H1 (cell line): ENCODE results near the gene OVCH2. TPM values are rescaled to one million over a fixed set of nuclear protein-coding genes. Genes with fewer than 3 reads are reported as not detected.

Experiments used
- CTCF ChIA-PET: fragments of 300-600 bp; sonication (Branson Sonifier 250); formaldehyde crosslinking; loops from one replicate; lab custom pipeline; 2021; ENCODE audit not compliant: partially characterized antibody; lab: Charles Lee
- POLR2A ChIA-PET: fragments of 300-600 bp; sonication (Branson Sonifier 250); formaldehyde crosslinking; loops from one replicate; lab custom pipeline; 2021; ENCODE audit warnings: inconsistent platforms; ENCODE audit not compliant: partially characterized antibody; lab: Charles Lee
- DNase-seq, 2 experiments: peaks; one replicate each; pipeline versions ENCODE4 v3.0.0 to v3.0.0-alpha.2; 2010 to 2022; ENCODE audit warnings: low spot score in 2 of 2, low read depth in 1 of 2, mixed read lengths in 1 of 2
- FAIRE-seq: peaks from 2 replicates; lab custom pipeline; 2011; peaks lifted over from hg19 to GRCh38; lab: Jason Lieb, UNC
- H2AFZ ChIP-seq: 2 replicates; pipeline ENCODE4 v1.8.1; 2012; ENCODE audit warnings: low read length, inconsistent platforms
- H2AK5ac ChIP-seq: 2 replicates; pipeline ENCODE4 v1.6.1; 2013; ENCODE audit warnings: low read depth, low read length
- H2BK120ac ChIP-seq: replicated peaks from 2 replicates; pipeline ENCODE3; 2013; ENCODE audit warnings: low read depth, low read length, inconsistent platforms
- H2BK12ac ChIP-seq: 2 replicates; pipeline ENCODE4 v1.6.1; 2013; ENCODE audit warnings: low read depth, low read length
- H2BK15ac ChIP-seq: 2 replicates; pipeline ENCODE4 v1.6.1; 2013; ENCODE audit warnings: low read length
- H2BK20ac ChIP-seq: 2 replicates; pipeline ENCODE4 v1.6.1; 2013; ENCODE audit warnings: low read length
- H2BK5ac ChIP-seq: 2 replicates; pipeline ENCODE4 v1.6.1; 2013; ENCODE audit warnings: low read depth, low read length
- H3K14ac ChIP-seq: 2 replicates; pipeline ENCODE4 v1.6.1; 2013; ENCODE audit warnings: inconsistent platforms; ENCODE audit not compliant: insufficient read length
- H3K18ac ChIP-seq: 2 replicates; pipeline ENCODE4 v1.6.1; 2013; ENCODE audit warnings: low read length; ENCODE audit errors: extremely low read depth
- H3K23ac ChIP-seq: 2 replicates; pipeline ENCODE4 v1.6.1; 2013; ENCODE audit warnings: inconsistent platforms; ENCODE audit not compliant: insufficient read length
- H3K23me2 ChIP-seq: 2 replicates; pipeline ENCODE4 v1.6.1; 2013; ENCODE audit warnings: low read depth, low read length
- H3K27ac ChIP-seq: 2 replicates; pipeline ENCODE4 v1.6.1; 2011; ENCODE audit warnings: low read depth, low read length, inconsistent platforms
- H3K27me3 ChIP-seq, 4 experiments: replicated peaks in 1 of 4; 1 replicate in 1 of 4; 2 replicates in 3 of 4; pipeline versions ENCODE4 v1.6.1 to v1.8.1; 2011 to 2013; ENCODE audit warnings: low read length in 3 of 4, mild to moderate bottlenecking in 3 of 4, inconsistent platforms in 2 of 4, mixed read lengths in 2 of 4, moderate library complexity in 1 of 4; ENCODE audit not compliant: control insufficient read depth in 3 of 4, insufficient read depth in 3 of 4; ENCODE audit errors: extremely low read depth in 1 of 4
- H3K36me3 ChIP-seq, 4 experiments: 2 replicates each; pipeline versions ENCODE4 v1.6.1 to v1.8.1; 2011 to 2013; ENCODE audit warnings: mild to moderate bottlenecking in 4 of 4, low read length in 3 of 4, moderate library complexity in 2 of 4, control low read depth in 1 of 4, inconsistent platforms in 1 of 4; ENCODE audit not compliant: insufficient read depth in 4 of 4, control insufficient read depth in 2 of 4
- H3K4ac ChIP-seq: replicated peaks from 2 replicates; pipeline ENCODE3; 2013; ENCODE audit warnings: low read length, low read depth, mixed read lengths, inconsistent platforms; ENCODE audit not compliant: insufficient read length
- H3K4me1 ChIP-seq, 4 experiments: replicated peaks in 1 of 4; 1 replicate in 1 of 4; 2 replicates in 3 of 4; pipeline versions ENCODE4 v1.6.1 to v1.8.1; 2011 to 2013; ENCODE audit warnings: low read length in 3 of 4, inconsistent platforms in 2 of 4, mixed read lengths in 1 of 4; ENCODE audit not compliant: insufficient read depth in 4 of 4, control insufficient read depth in 3 of 4
- H3K4me2 ChIP-seq, 2 experiments: 2 replicates each; pipeline versions ENCODE4 v1.6.1 to v1.8.1; 2011 to 2013; ENCODE audit warnings: low read depth in 2 of 2, low read length in 2 of 2, control low read depth in 1 of 2, inconsistent platforms in 1 of 2, mild to moderate bottlenecking in 1 of 2; ENCODE audit not compliant: insufficient read depth in 1 of 2
- H3K4me3 ChIP-seq, 4 experiments: fragments of 200-600, 300-600 bp in 1 of 4; sonication (generic), shearing (Covaris generic), sonication (Bioruptor Twin) in 1 of 4; 2 replicates each; pipeline versions ENCODE4 v1.5.1 to v1.8.1; 2011 to 2016; ENCODE audit warnings: low read length in 4 of 4, low read depth in 3 of 4, control low read depth in 2 of 4, inconsistent platforms in 2 of 4, mild to moderate bottlenecking in 2 of 4, mixed read lengths in 1 of 4, moderate library complexity in 1 of 4; ENCODE audit not compliant: insufficient read depth in 2 of 4; ENCODE audit errors: extremely low read depth in 1 of 4
- H3K56ac ChIP-seq: replicated peaks from 2 replicates; pipeline ENCODE3; 2013; ENCODE audit warnings: low read depth, mild to moderate bottlenecking, mixed read lengths, low read length, inconsistent platforms; ENCODE audit not compliant: insufficient read length
- H3K79me1 ChIP-seq: 2 replicates; pipeline ENCODE4 v1.6.1; 2013; ENCODE audit warnings: low read depth, low read length, control low read depth
- H3K79me2 ChIP-seq, 2 experiments: 2 replicates each; pipeline versions ENCODE4 v1.6.1 to v1.8.1; 2012 to 2013; ENCODE audit warnings: low read length in 2 of 2, mild to moderate bottlenecking in 2 of 2, inconsistent platforms in 1 of 2; ENCODE audit not compliant: insufficient read depth in 2 of 2, control insufficient read depth in 1 of 2
- H3K9ac ChIP-seq, 4 experiments: replicated peaks in 1 of 4; 1 replicate in 1 of 4; 2 replicates in 3 of 4; pipeline versions ENCODE4 v1.6.1 to v1.8.1; 2011 to 2013; ENCODE audit warnings: low read depth in 3 of 4, low read length in 3 of 4, control low read depth in 2 of 4, mild to moderate bottlenecking in 2 of 4, moderate library complexity in 2 of 4, inconsistent platforms in 1 of 4; ENCODE audit errors: extremely low read depth in 1 of 4
- H3K9me3 ChIP-seq, 2 experiments: 2 replicates each; pipeline versions ENCODE4 v1.6.1 to v1.8.1; 2012 to 2013; ENCODE audit warnings: mild to moderate bottlenecking in 2 of 2, moderate library complexity in 2 of 2, control low read depth in 1 of 2, inconsistent platforms in 1 of 2, low read depth in 1 of 2, low read length in 1 of 2, mixed read lengths in 1 of 2; ENCODE audit not compliant: insufficient read depth in 2 of 2
- H4K20me1 ChIP-seq, 2 experiments: replicated peaks in 1 of 2; 2 replicates each; pipeline versions ENCODE3 to v1.8.1; 2011 to 2013; ENCODE audit warnings: inconsistent platforms in 2 of 2, low read length in 2 of 2, mild to moderate bottlenecking in 1 of 2; ENCODE audit not compliant: insufficient read depth in 2 of 2, control insufficient read depth in 1 of 2
- H4K5ac ChIP-seq: 2 replicates; pipeline ENCODE4 v1.6.1; 2013; ENCODE audit warnings: low read length, low read depth, mixed read lengths, inconsistent platforms; ENCODE audit not compliant: insufficient read length
- H4K8ac ChIP-seq: 2 replicates; pipeline ENCODE4 v1.8.0; 2013; ENCODE audit warnings: mild to moderate bottlenecking, moderate library complexity, low read length, inconsistent platforms; ENCODE audit not compliant: insufficient read depth; ENCODE audit errors: extremely low read depth
- H4K91ac ChIP-seq: replicated peaks from 2 replicates; pipeline ENCODE3; 2013; ENCODE audit warnings: low read length, mixed read lengths, inconsistent platforms; ENCODE audit not compliant: insufficient read length
- CBX8 ChIP-seq: fragments of 300-800, 300-1000 bp; sonication (generic); IDR thresholded peaks from 2 replicates; pipeline ENCODE4 v1.7.1; 2016; ENCODE audit warnings: low read depth, low read length, borderline replicate concordance
- CHD1 ChIP-seq: IDR thresholded peaks from 2 replicates; pipeline ENCODE4 v1.6.1; 2012; ENCODE audit warnings: low read depth, low read length, improper control_type of control experiment
- EP300 ChIP-seq, 2 experiments: IDR thresholded peaks; 1 replicate in 1 of 2; 2 replicates in 1 of 2; pipeline ENCODE4 v1.6.1; 2011 to 2012; ENCODE audit warnings: low read depth in 2 of 2, low read length in 2 of 2, mild to moderate bottlenecking in 2 of 2, borderline replicate concordance in 1 of 2, inconsistent platforms in 1 of 2, moderate library complexity in 1 of 2
- GABPA ChIP-seq: IDR thresholded peaks from 2 replicates; pipeline ENCODE4 v1.6.1; 2011; ENCODE audit warnings: mild to moderate bottlenecking, low read length, moderate library complexity, borderline replicate concordance; ENCODE audit not compliant: insufficient read depth
- MAX ChIP-seq: IDR thresholded peaks from 2 replicates; pipeline ENCODE4 v1.6.1; 2012; ENCODE audit warnings: inconsistent platforms
- NRF1 ChIP-seq: IDR thresholded peaks from 2 replicates; pipeline ENCODE4 v1.6.1; 2011; ENCODE audit warnings: mild to moderate bottlenecking, low read depth, low read length, improper control_type of control experiment
- RFX5 ChIP-seq: IDR thresholded peaks from 2 replicates; pipeline ENCODE4 v1.6.1; 2011; ENCODE audit warnings: low read depth, low read length, improper control_type of control experiment, borderline replicate concordance
- RNF2 ChIP-seq: fragments of 200-900, 300-1000 bp; sonication (generic); IDR thresholded peaks from 2 replicates; pipeline ENCODE4 v1.7.1; 2016; ENCODE audit warnings: borderline replicate concordance, low read depth, mild to moderate bottlenecking, antibody characterized with exemption, low read length; ENCODE audit not compliant: poor library complexity, severe bottlenecking; ENCODE audit errors: missing control alignments
- SIN3A ChIP-seq, 2 experiments: IDR thresholded peaks in 1 of 2; conservative IDR thresholded peaks in 1 of 2; 2 replicates each; pipeline ENCODE4 v1.6.1; 2011 to 2012; ENCODE audit warnings: low read length in 2 of 2, improper control_type of control experiment in 1 of 2, low read depth in 1 of 2, mild to moderate bottlenecking in 1 of 2
- SP4 ChIP-seq: IDR thresholded peaks from 2 replicates; pipeline ENCODE4 v1.6.1; 2012; ENCODE audit warnings: low read length, inconsistent platforms
- USF2 ChIP-seq: IDR thresholded peaks from 2 replicates; pipeline ENCODE4 v1.6.1; 2011; ENCODE audit warnings: low read length, improper control_type of control experiment
- WGBS, 2 experiments: shearing (Covaris generic) in 1 of 2; methylation state at CpG; one replicate each; pipeline versions ENCODE4 v1.1.6 to v1.1.7; 2013 to 2015; ENCODE audit warnings: low lambda C conversion rate in 2 of 2, mixed read lengths in 2 of 2, inconsistent platforms in 1 of 2, low coverage in 1 of 2, missing lambda C conversion rate in 1 of 2; ENCODE audit not compliant: insufficient replicate concordance in 2 of 2, insufficient coverage in 1 of 2, insufficient read length in 1 of 2; ENCODE audit errors: extremely low coverage in 1 of 2, missing lambda C conversion rate in 1 of 2; 5-methylcytosine and 5-hydroxymethylcytosine counted together
- polyA plus RNA-seq, 7 experiments: library from polyadenylated mRNA; depleted of rRNA in 3 of 7; stranded (reverse) in 5 of 7; unstranded in 2 of 7; fragments of >200 nt in 5 of 7; fragments of 200-250 nt in 2 of 7; gene quantifications; 1 replicate in 5 of 7; 2 replicates in 1 of 7; 4 replicates in 1 of 7; pipeline versions ENCODE4 v1.2.1 to v1.2.3, GENCODE V29; 2011 to 2013; ENCODE audit warnings: missing spikeins in 2 of 7, mixed read lengths in 2 of 7
- total RNA-seq: library from RNA; stranded (reverse); fragmentation: NEBNext Ultra II Directional; extraction: Animal tissue kit (Norgen Biotek cat#: 25700); gene quantifications from 2 replicates; pipeline ENCODE4 v1.2.1, GENCODE V29; 2021

OVCH2 gene
- total and polyA plus RNA-seq, 2 of the 8 experiments (the other 6 are each of a cell fraction or from before 2014, with no cell fraction given), result 0.03 to 1.1 TPM

DNA sequence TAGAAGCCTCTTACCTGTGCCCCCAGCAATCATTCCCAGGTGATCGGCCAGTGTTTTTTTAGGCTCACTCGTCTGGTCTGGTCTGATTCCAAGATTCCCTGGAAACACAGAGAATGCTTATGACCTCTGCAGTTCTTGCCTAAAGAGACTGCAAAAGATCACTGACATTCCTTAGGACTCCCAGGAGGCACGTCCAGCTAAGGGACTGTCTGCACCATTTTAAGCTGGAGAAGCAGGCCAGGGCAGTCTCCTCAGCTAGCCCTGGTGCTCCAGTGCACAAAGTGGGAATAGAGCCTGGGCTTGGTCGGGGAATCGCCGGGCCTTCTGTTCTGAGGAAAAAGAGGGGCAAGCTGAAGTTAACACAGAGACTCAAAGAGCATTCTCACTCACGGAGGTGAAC, 37.8 kb downstream of the OVCH2 start:
- Histone ChIP-seq H2AFZ (no peak overlapping the region), H3K79me1 (peaks cover 2% of the 10 kb centered on the region; the same call in 1 of the 2 replicates), H3K4me3 (no peak overlapping the region), H2AK5ac (no peak overlapping the region), H4K91ac (no peak overlapping the region), H3K18ac (no peak overlapping the region), H3K4ac (no peak overlapping the region), H2BK12ac (no peak overlapping the region), H2BK120ac (no peak overlapping the region), H2BK15ac (no peak overlapping the region), H4K8ac (no peak overlapping the region), H2BK20ac (no peak overlapping the region), H3K23me2 (peaks cover 6% of the 10 kb centered on the region; the same call in 1 of the 2 replicates), H3K4me1 (peaks cover 0 to 5% (median 2%) of the 10 kb centered on the region in 4 experiments; a peak in 4 of 7 replicates), H3K4me2 (no peak overlapping the region), H3K27ac (no peak overlapping the region), H4K20me1 (no peaks in the 10 kb centered on the region), H2BK5ac (no peak overlapping the region), H3K27me3 (no peaks in the 10 kb centered on the region), H3K14ac (no peak overlapping the region), H3K79me2 (no peaks in the 10 kb centered on the region), H3K23ac (no peak overlapping the region), H3K36me3 (peaks cover 21 to 47% (median 39%) of the 10 kb centered on the region in 4 experiments; a peak in 7 of 8 replicates), H3K9ac (no peak overlapping the region), H4K5ac (no peak overlapping the region), H3K56ac (no peak overlapping the region), H3K9me3 (peaks cover 6 to 25% of the 10 kb centered on the region in 2 experiments)
- ChIA-PET POLR2A (no interaction called here), CTCF (interaction anchor here (1.2 to 5.7 kb wide), 7 partner anchors 12 to 226 kb away, joined by 3 to 46 read pairs (median 8); no protein-coding TSS in a partner anchor)
- no peak for FAIRE-seq
- peak in 1 of 2 experiments; percentile 33 for DNase-seq
- 86% methylated on average over 7 of the region's 7 CpGs; no CpG with 5 or more reads in 1 of the 2 experiments for WGBS, 2 experiments
- TF ChIP-seq CBX8 (no peak), MAX (no peak), NRF1 (no peak), EP300 (IDR thresholded peaks at IDR 0.05; ENCODE audit: borderline replicate concordance in 1 of 2, low read depth in 2 of 2, low read length in 2 of 2) (no peak), SP4 (no peak), CHD1 (no peak), GABPA (no peak), RNF2 (no peak), USF2 (no peak), RFX5 (no peak), SIN3A (conservative IDR thresholded peaks at IDR 0.05 in 1 of 2, IDR thresholded peaks at IDR 0.05 in 1 of 2; ENCODE audit: low read depth in 1 of 2, low read length in 2 of 2) (no peak)
